ENCODE results near the gene ABHD17C. TPM values are rescaled to one million over a fixed set of nuclear protein-coding genes. Genes with fewer than 3 reads are reported as not detected.
"Not testable (repeated sequence)": the region's sequence is repeated elsewhere in the genome, so short reads cannot be mapped to it uniquely, and the experiment has no call there.

ABHD17C gene
- total RNA-seq = 6.5 and 8.6 TPM in 2 replicates

GRCh38 chr15:80695099-80695910 lies at the start of gene ABHD17C:
TSS of gene ABHD17C (plus strand) at chr15:80695310. CDS start at chr15:80695430, 120 bp downstream.
- TF ChIP-seq CTCF (IDR thresholded peaks at IDR 0.05; ENCODE audit: insufficient read depth, low read length, poor library complexity, severe bottlenecking) = no peak
- DNase-seq (ENCODE audit: low read depth) = no peak
- Histone ChIP-seq H3K36me3 (ENCODE audit: control insufficient read depth, insufficient read depth, low read length) (no peaks in the 10 kb centered on the region), H3K27me3 (ENCODE audit: control insufficient read depth, insufficient read depth, low read length) (no peaks in the 10 kb centered on the region), H3K4me3 (ENCODE audit: low read depth, low read length) (peak within 1 kb of the TSS; percentile 62)

- no peak overlapping the region for H3K4me3 ChIP-seq (ENCODE audit: low read depth, low read length)
- no peaks in the 10 kb centered on the region for H3K27me3 ChIP-seq (ENCODE audit: control insufficient read depth, insufficient read depth, low read length)
- no peak for TF ChIP-seq CTCF (IDR thresholded peaks at IDR 0.05; ENCODE audit: insufficient read depth, low read length, poor library complexity, severe bottlenecking)
- no peak for DNase-seq (ENCODE audit: low read depth)
- no peaks in the 10 kb centered on the region for H3K36me3 ChIP-seq (ENCODE audit: control insufficient read depth, insufficient read depth, low read length)
Measured at GRCh38 chr15:80645494-80646065, 49.5 kb upstream of the ABHD17C start.

- not testable (repeated sequence) for DNase-seq (ENCODE audit: low read depth); H3K4me3 ChIP-seq (ENCODE audit: low read depth, low read length); H3K27me3 ChIP-seq (ENCODE audit: control insufficient read depth, insufficient read depth, low read length); H3K36me3 ChIP-seq (ENCODE audit: control insufficient read depth, insufficient read depth, low read length)
Measured at GRCh38 chr15:80647424-80647823, 47.7 kb upstream of the ABHD17C start.

GRCh38 chr15:80654299-80654698 lies 40.8 kb upstream of the ABHD17C start:
- no peaks in the 10 kb centered on the region for H3K27me3 ChIP-seq (ENCODE audit: control insufficient read depth, insufficient read depth, low read length)
- H3K36me3 ChIP-seq (ENCODE audit: control insufficient read depth, insufficient read depth, low read length) = no peaks in the 10 kb centered on the region
- H3K4me3 ChIP-seq (ENCODE audit: low read depth, low read length) = no peak overlapping the region
- no peak for DNase-seq (ENCODE audit: low read depth)
- TF ChIP-seq CTCF (IDR thresholded peaks at IDR 0.05; ENCODE audit: insufficient read depth, low read length, poor library complexity, severe bottlenecking) = no peak

GRCh38 chr15:80659375-80659774 lies 35.7 kb upstream of the ABHD17C start:
- no peak for DNase-seq (ENCODE audit: low read depth)

More at GRCh38 chr15:80659375-80659774, 35.7 kb upstream of the ABHD17C start:
- TF ChIP-seq CTCF (IDR thresholded peaks at IDR 0.05; ENCODE audit: insufficient read depth, low read length, poor library complexity, severe bottlenecking) = no peak
- H3K36me3 ChIP-seq (ENCODE audit: control insufficient read depth, insufficient read depth, low read length) = no peaks in the 10 kb centered on the region
- H3K4me3 ChIP-seq (ENCODE audit: low read depth, low read length) = no peak overlapping the region
- no peaks in the 10 kb centered on the region for H3K27me3 ChIP-seq (ENCODE audit: control insufficient read depth, insufficient read depth, low read length)

Data from kidney epithelial cell (primary cell).